H1 (cell line): ENCODE results near the gene TMCO2. TPM values are rescaled to one million over a fixed set of nuclear protein-coding genes. Genes with fewer than 3 reads are reported as not detected.

Experiments used
- PHF8 ChIP-seq: fragments of 200-600 bp; sonication (generic); conservative IDR thresholded peaks from 2 replicates; pipeline ENCODE4 v1.7.1; 2012; ENCODE audit warnings: low read depth, mild to moderate bottlenecking, inconsistent platforms, low read length, moderate library complexity
- POLR2A ChIP-seq, 2 experiments: IDR thresholded peaks; 1 replicate in 1 of 2; 2 replicates in 1 of 2; pipeline ENCODE4 v1.6.1; 2011; ENCODE audit warnings: low read depth in 2 of 2, low read length in 2 of 2, mild to moderate bottlenecking in 2 of 2; ENCODE audit errors: control extremely low read depth in 1 of 2
- POLR2AphosphoS5 ChIP-seq: IDR thresholded peaks from 2 replicates; pipeline ENCODE4 v1.6.1; 2011; ENCODE audit warnings: low read depth, low read length
- RAD21 ChIP-seq, 2 experiments: IDR thresholded peaks in 1 of 2; conservative IDR thresholded peaks in 1 of 2; 2 replicates each; pipeline ENCODE4 v1.6.1; 2011; ENCODE audit warnings: low read depth in 2 of 2, low read length in 2 of 2, improper control_type of control experiment in 1 of 2, inconsistent platforms in 1 of 2, mild to moderate bottlenecking in 1 of 2, moderate library complexity in 1 of 2
- RFX5 ChIP-seq: IDR thresholded peaks from 2 replicates; pipeline ENCODE4 v1.6.1; 2011; ENCODE audit warnings: low read depth, low read length, improper control_type of control experiment, borderline replicate concordance
- polyA plus RNA-seq, 7 experiments: library from polyadenylated mRNA; depleted of rRNA in 3 of 7; stranded (reverse) in 5 of 7; unstranded in 2 of 7; fragments of >200 nt in 5 of 7; fragments of 200-250 nt in 2 of 7; gene quantifications; 1 replicate in 5 of 7; 2 replicates in 1 of 7; 4 replicates in 1 of 7; pipeline versions ENCODE4 v1.2.1 to v1.2.3, GENCODE V29; 2011 to 2013; ENCODE audit warnings: missing spikeins in 2 of 7, mixed read lengths in 2 of 7
- total RNA-seq: library from RNA; stranded (reverse); fragmentation: NEBNext Ultra II Directional; extraction: Animal tissue kit (Norgen Biotek cat#: 25700); gene quantifications from 2 replicates; pipeline ENCODE4 v1.2.1, GENCODE V29; 2021

Gene TMCO2
- total and polyA plus RNA-seq, 2 of the 8 experiments (the other 6 are each of a cell fraction or from before 2014, with no cell fraction given) = not detected

- TF ChIP-seq RFX5 = no peak
- TF ChIP-seq RAD21 (IDR thresholded peaks at IDR 0.05 in 1 of 2, conservative IDR thresholded peaks at IDR 0.05 in 1 of 2; ENCODE audit: low read depth in 2 of 2, low read length in 2 of 2) = no peak
- no peak for TF ChIP-seq POLR2AphosphoS5
- no peak for TF ChIP-seq PHF8
- TF ChIP-seq POLR2A (IDR thresholded peaks at IDR 0.05; ENCODE audit: control extremely low read depth in 1 of 2, low read depth in 2 of 2, low read length in 2 of 2) = no peak
- TF ChIP-seq, all 59 proteins: peak for 0
These were observed 8.8 kb downstream of the TMCO2 start (continued) for GRCh38 chr1:40256401-40257084.
